CD4-positive, alpha-beta T cell (primary cell): Measurements from ENCODE around the gene KRABD2.

Experiments
- ATAC-seq: fragments of 200-7000 bp; cut with Tn5 transposase; one replicate; pipeline ENCODE4 v1.10.0; 2022; ENCODE audit warnings: mild to moderate bottlenecking; ENCODE audit not compliant: poor library complexity
- CTCF ChIA-PET: fragments of 350-600 bp; sonication (Branson Sonifier 250); formaldehyde crosslinking; loops from one replicate; lab custom pipeline; 2021; ENCODE audit warnings: antibody characterized with exemption, inconsistent platforms; lab: Charles Lee
- POLR2A ChIA-PET: fragments of 350-600 bp; sonication (Branson Sonifier 250); formaldehyde crosslinking; loops from one replicate; lab custom pipeline; 2021; ENCODE audit warnings: antibody characterized with exemption, inconsistent platforms; lab: Charles Lee
- DNase-seq, 14 experiments: peaks; one replicate each; pipeline ENCODE4 v3.0.0-alpha.2; 2013 to 2020; ENCODE audit warnings: mixed read lengths in 2 of 14
- H3K27ac ChIP-seq, 2 donors: one replicate each; pipeline versions ENCODE4 v1.5.1 to v1.7.0; 2013; ENCODE audit warnings: low read length in 2 of 2, low read depth in 1 of 2, mild to moderate bottlenecking in 1 of 2
- H3K27me3 ChIP-seq, 2 experiments: 1 replicate in 1 of 2; 2 replicates in 1 of 2; pipeline versions ENCODE4 v1.6.1 to v1.7.0; 2013; ENCODE audit warnings: low read length in 2 of 2, control low read depth in 1 of 2, mild to moderate bottlenecking in 1 of 2, moderate library complexity in 1 of 2; ENCODE audit not compliant: insufficient read depth in 2 of 2, control insufficient read depth in 1 of 2
- H3K36me3 ChIP-seq: one replicate; pipeline ENCODE4 v1.6.1; 2013; ENCODE audit warnings: low read length, control low read depth; ENCODE audit not compliant: insufficient read depth
- H3K4me1 ChIP-seq: one replicate; pipeline ENCODE4 v1.6.1; 2013; ENCODE audit warnings: low read length, control low read depth; ENCODE audit not compliant: insufficient read depth
- H3K4me3 ChIP-seq: one replicate; pipeline ENCODE4 v1.5.1; 2013; ENCODE audit warnings: mild to moderate bottlenecking, low read length, moderate library complexity
- H3K9me3 ChIP-seq, 2 experiments: 1 replicate in 1 of 2; 2 replicates in 1 of 2; pipeline versions ENCODE4 v1.6.1 to v1.7.0; 2013; ENCODE audit warnings: low read length in 2 of 2, mild to moderate bottlenecking in 2 of 2, control low read depth in 1 of 2, moderate library complexity in 1 of 2; ENCODE audit not compliant: control insufficient read depth in 1 of 2, insufficient read depth in 1 of 2
- H3K27ac Mint-ChIP-seq: one replicate; pipeline ENCODE4 v1.8.0; 2020; ENCODE audit warnings: mixed read lengths
- H3K27me3 Mint-ChIP-seq: one replicate; pipeline ENCODE4 v1.8.0; 2021; ENCODE audit warnings: mixed read lengths
- H3K36me3 Mint-ChIP-seq: one replicate; pipeline ENCODE4 v1.8.0; 2021; ENCODE audit warnings: low read depth, mixed read lengths
- H3K4me1 Mint-ChIP-seq: one replicate; pipeline ENCODE4 v1.8.0; 2021; ENCODE audit warnings: low read depth, mixed read lengths
- H3K4me3 Mint-ChIP-seq: one replicate; pipeline ENCODE4 v1.8.0; 2020; ENCODE audit warnings: mild to moderate bottlenecking, mixed read lengths
- H3K9me3 Mint-ChIP-seq: one replicate; pipeline ENCODE4 v1.8.0; 2020; ENCODE audit warnings: mixed read lengths
- CTCF ChIP-seq: fragments of 200-600 bp; IDR thresholded peaks from one replicate; pipeline ENCODE4 v1.8.0; 2022; ENCODE audit warnings: antibody characterized with exemption, mild to moderate bottlenecking
- intact Hi-C, 2 experiments: fragments of 100-400 bp; cut with DNase I in 1 of 2; cut with micrococcal nuclease in 1 of 2; formaldehyde crosslinking; loops; one replicate each; pipeline versions ENCODE4 v1.15.1 to v1.9.0; 2023 to 2025; cut with DNase I, micrococcal nuclease

Gene KRABD2

GRCh38 chr17:8417806-8418205 is 41.3 kb upstream of the KRABD2 start:
- Mint-ChIP-seq H3K27ac (no peak overlapping the region), H3K4me3 (no peak overlapping the region), H3K4me1 (peaks cover 10% of the 10 kb centered on the region), H3K9me3 (no peaks in the 10 kb centered on the region), H3K36me3 (no peaks in the 10 kb centered on the region), H3K27me3 (peaks cover 38% of the 10 kb centered on the region)
- no peak for TF ChIP-seq CTCF
- Histone ChIP-seq H3K36me3 (no peaks in the 10 kb centered on the region), H3K4me3 (no peak overlapping the region), H3K9me3 (no peaks in the 10 kb centered on the region), H3K27ac (no peak overlapping the region), H3K4me1 (peaks cover 8% of the 10 kb centered on the region), H3K27me3 (peaks cover 9 to 10% of the 10 kb centered on the region in 2 experiments)
- DNase-seq: peak in 1 of 14 experiments; percentile 29
- ChIA-PET POLR2A (no interaction called here), CTCF (no interaction called here)
- no peak for ATAC-seq
- intact Hi-C loops: loop anchor here in 1 of 2 experiments (10.0 kb wide), 1 partner anchor 477 kb away; no protein-coding TSS in a partner anchor

- peaks cover 16% of the 10 kb centered on the region for H3K4me1 ChIP-seq
- no peak overlapping the region for H3K4me3 ChIP-seq
- intact Hi-C loops: loop anchor here in 1 of 2 experiments (10.0 kb wide), 1 partner anchor 481 kb away; no protein-coding TSS in a partner anchor
- Mint-ChIP-seq H3K4me3 (no peak overlapping the region), H3K27ac (no peak overlapping the region), H3K4me1 (peaks cover 10% of the 10 kb centered on the region), H3K9me3 (no peaks in the 10 kb centered on the region), H3K36me3 (no peaks in the 10 kb centered on the region), H3K27me3 (peaks cover 15% of the 10 kb centered on the region)
- peaks cover 0 to 7% of the 10 kb centered on the region in 2 experiments for H3K27me3 ChIP-seq
- no peaks in the 10 kb centered on the region for H3K9me3 ChIP-seq
- ChIA-PET POLR2A (no interaction called here), CTCF (no interaction called here)
- TF ChIP-seq CTCF: no peak
- no peak for DNase-seq
- no peak for ATAC-seq
- H3K36me3 ChIP-seq: no peaks in the 10 kb centered on the region
- H3K27ac ChIP-seq: no peak overlapping the region
Measured at GRCh38 chr17:8413938-8414337, 37.4 kb upstream of the KRABD2 start.

- H3K4me3 Mint-ChIP-seq: no peak overlapping the region
Measured at GRCh38 chr17:8413328-8413727, 36.8 kb upstream of the KRABD2 start.

More at GRCh38 chr17:8413328-8413727, 36.8 kb upstream of the KRABD2 start:
- ATAC-seq (peak; percentile 47), DNase-seq (peak in 3 of 14 experiments; percentile 27 to 43 (median 38))
- H3K27me3 Mint-ChIP-seq: peaks cover 15% of the 10 kb centered on the region
- H3K4me3 ChIP-seq: no peak overlapping the region
- no peak for TF ChIP-seq CTCF
- H3K36me3 Mint-ChIP-seq: no peaks in the 10 kb centered on the region
- H3K4me1 ChIP-seq: peaks cover 16% of the 10 kb centered on the region
- no peaks in the 10 kb centered on the region for H3K9me3 ChIP-seq
- H3K36me3 ChIP-seq: no peaks in the 10 kb centered on the region
- no peaks in the 10 kb centered on the region for H3K9me3 Mint-ChIP-seq
- H3K4me1 Mint-ChIP-seq: peaks cover 10% of the 10 kb centered on the region
- intact Hi-C loops: loop anchor here in 1 of 2 experiments (10.0 kb wide), 1 partner anchor 481 kb away; no protein-coding TSS in a partner anchor
- POLR2A ChIA-PET: interaction anchor here (0.5 kb wide), 1 partner anchor 494 kb away, joined by 4 read pairs; no protein-coding TSS in a partner anchor
- no peak overlapping the region for H3K27ac ChIP-seq
- CTCF ChIA-PET: no interaction called here
- peaks cover 0 to 11% of the 10 kb centered on the region in 2 experiments for H3K27me3 ChIP-seq
- H3K27ac Mint-ChIP-seq: no peak overlapping the region
